HG03066 (cell line): ENCODE results near the gene CHKA.

Experiments used
- ATAC-seq: cut with Tn5 transposase; IDR thresholded peaks from one replicate; pipeline ENCODE4 v1.9.1; 2021; ENCODE audit warnings: low read depth; ENCODE audit not compliant: unreplicated experiment

The CHKA gene

DNA sequence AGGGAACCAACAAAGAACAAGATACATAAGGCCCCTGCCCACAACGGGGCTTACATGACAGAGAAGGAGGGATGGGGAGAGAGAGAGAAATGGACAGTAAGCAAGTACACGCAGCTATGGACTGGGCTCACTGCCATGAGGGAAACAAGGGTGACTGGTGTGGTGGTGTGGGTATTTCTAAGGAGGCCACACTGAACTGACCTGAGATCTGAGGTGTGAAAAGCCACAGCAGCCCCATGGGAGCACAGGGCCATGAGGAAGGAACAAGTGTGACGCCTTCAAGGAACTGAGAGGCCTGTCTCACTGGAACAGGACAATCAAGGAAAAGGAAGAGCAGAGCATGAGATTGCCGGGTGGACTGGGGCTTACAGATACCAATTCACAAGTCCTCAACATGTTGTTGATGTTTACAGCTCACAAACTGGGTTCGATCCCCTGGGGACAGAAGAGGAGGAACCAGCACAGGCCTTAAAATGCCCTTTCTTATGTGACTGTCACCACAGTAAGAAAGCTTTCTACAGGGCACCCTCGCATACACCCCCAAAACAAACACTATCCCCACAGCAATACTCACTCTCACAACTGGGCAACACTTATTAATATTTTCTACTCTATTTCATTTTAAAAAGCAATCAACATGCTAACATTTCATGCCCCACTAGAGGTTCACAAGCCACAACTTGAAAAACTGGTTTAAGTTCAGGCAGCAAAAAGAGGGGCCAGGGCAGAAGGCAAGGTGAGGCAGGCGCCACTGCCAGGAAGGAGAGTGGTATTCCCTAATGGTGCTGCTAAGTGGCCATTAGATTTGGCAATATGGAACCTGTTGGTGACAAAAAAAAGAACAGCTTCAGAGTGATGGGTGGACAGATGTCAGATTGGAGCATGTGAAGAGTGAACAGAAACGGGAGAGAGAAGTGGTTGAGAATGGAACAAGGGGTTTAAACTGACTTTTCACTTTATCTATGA lies 43.3 kb downstream of the CHKA start:
- no peak for ATAC-seq

DNA sequence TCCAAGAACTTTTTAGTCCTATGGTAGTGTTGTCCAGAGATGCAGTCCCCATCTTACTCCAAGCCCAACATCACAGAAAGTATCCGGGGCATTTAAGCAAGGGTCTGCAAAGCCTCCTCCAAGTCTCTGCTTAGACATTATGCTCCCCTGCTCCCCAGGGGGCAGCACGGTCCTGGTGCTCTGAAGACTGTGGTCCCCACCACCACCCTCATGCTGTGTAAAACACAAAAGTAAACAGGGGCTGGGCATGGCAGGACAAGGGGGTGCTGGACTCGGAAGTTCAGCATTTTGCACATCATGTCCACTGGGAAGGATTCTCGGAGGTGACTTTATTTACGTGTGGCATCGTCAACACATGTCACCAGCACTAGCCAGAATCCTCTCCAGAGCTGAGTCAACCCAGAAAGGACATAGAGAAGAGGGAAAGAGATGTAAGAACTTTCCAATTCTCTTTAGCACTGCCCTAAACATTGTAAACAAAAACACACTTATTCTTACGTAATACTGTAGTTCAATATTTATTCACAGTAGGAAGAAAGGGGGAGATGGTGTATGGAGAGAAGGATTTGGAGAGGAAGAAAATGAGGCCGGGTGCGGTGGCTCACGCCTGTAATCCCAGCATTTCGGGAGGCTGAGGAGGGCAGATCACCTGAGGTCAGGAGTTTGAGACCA lies 44.7 kb downstream of the CHKA start:
- no peak for ATAC-seq

DNA sequence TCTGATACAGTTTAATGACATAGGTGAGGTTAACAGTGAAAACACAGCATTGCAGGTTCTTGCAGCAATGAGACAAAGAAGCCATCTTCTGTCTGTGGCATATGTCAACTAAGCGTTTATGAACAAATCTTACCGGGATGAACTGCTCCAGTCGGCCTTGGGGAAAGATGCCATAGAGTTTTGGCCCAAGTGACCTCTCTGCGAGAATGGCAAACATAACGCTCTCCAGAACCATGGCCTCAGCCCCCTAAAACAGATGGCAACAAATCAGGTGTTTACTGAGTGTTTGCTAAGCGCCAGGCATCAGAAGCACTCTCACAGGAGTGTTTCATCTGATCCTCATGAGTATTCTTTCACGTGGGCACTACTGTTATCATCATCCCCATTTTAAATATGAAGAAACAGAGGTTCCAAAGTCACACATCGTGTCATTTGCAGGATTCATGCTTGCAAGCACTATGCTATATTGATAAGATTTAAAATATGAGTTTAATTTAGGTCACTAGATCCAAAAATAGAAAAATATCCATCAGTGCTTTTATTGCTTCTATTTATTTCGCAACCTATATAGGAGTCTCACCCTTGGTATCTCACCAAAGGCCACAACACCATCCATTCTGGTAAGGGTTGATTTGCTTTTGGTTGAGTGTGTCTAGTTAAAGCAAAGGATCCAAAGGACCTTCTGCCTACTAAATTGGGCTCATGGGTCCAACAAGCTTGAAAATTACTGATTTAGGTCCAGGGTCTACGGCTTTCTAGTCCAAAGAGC lies 46.4 kb downstream of the CHKA start:
- no peak for ATAC-seq

DNA sequence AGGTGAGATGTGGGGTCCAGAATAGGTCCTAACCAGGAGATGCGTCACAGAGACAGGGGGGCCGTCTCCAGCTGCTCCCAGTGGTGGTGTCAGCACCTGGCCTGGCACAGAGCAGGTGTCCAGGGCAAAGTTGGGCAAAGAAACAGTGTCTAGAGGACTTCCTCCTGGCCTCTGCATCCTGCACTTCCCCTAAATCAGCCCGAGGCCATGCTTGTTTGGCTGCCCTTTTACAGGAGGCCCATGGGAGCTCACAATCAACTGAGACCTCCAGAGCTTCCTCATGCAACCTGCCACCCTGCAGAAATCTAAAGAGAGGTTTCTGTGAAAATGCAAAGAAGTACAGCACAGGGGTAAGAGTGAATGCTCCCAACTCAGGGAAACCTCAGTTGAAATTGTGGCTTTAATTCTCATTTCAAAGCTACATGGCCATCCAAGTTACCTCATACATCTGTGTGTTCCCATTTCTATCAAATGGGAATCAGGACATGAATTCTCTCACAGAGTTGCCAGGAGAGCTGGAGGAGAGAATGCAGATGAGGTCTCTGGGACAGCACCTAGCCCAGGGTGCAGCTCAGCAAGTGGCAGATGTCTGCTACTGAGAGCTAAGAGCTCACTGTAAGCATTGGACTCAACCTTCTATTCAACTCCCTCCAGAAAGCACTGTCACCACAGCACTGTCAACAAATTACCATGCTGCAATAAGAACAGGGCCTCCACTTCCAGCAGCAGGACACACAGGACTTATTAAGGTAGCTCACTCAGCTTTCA lies 49.7 kb downstream of the CHKA start:
- no peak for ATAC-seq

DNA sequence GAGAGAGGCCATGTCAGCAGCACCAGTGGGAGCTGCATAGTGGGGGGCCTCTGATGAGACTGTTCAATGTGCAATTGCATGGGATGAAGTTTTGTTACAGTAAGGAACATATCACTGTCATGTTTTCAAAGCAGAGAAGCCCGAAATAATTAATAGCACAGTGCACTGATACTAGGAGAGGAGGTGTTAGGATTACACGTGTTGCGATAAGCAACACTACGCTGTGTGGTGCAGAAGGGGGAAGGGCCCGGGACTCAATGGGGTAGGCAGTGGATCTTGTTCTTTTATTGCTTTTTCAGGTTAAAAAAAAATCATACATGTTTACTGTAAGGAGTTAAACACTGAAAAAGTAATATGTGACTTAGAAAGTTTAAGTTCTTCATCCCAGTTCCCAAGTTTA lies 53.2 kb downstream of the CHKA start:
- ATAC-seq: no peak

DNA sequence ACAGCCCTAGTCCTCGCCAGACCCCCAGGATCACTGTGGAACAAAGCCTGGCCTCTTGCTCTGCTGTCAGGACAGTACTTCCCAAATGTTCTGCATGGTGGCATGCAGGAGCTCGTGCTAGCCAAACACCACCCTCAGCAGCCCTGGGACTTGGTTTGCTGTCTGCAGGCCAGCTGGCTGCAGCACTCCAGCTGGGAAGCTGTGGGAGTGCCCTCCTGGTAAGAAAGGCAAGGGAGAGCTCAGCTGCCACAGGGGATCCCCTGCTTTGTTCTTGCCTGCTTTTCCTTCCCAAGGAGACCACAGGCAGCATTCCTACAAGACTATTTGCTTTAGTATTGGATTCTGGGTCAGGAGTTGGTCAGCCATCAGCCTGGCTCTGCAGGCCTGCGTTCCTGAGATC lies 54.4 kb downstream of the CHKA start:
- ATAC-seq: no peak

DNA sequence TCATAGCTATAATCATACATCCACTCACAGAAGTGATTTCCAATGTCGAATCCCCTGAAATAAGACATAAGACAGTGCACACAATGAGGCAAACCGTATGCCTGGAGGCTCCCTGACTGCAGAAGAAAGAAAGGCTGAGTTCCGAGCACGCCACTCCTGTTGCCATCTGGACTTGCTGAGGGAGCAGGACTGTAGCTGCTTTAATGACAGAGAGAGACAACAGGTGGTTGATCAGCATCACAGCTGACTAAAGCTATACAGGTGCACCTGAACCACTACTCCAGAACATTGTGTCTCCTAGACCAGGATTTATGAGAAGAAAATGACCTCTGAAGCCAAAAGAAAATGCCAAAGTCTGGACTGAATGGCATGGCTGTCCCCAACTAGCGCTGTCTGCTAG lies 55.3 kb downstream of the CHKA start:
- no peak for ATAC-seq

DNA sequence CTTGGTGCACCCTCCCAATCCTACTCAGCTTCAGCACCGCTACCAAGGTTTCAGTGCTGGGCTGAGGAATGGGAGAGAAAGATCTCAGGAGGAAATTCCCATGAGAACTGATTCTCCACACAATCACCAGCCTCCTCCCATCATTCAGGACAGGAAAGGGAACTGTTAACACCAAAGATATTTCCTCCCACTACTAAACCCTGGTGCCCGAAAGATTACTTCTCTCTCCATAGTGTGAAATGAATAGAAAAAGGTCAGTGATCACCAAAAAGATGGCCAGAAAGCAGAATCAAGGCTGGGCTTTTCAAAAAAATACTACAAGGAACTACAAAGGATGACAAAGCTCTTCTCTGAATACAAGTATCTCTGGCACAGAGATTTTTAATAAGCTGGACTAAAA lies 56.3 kb downstream of the CHKA start:
- no peak for ATAC-seq

DNA sequence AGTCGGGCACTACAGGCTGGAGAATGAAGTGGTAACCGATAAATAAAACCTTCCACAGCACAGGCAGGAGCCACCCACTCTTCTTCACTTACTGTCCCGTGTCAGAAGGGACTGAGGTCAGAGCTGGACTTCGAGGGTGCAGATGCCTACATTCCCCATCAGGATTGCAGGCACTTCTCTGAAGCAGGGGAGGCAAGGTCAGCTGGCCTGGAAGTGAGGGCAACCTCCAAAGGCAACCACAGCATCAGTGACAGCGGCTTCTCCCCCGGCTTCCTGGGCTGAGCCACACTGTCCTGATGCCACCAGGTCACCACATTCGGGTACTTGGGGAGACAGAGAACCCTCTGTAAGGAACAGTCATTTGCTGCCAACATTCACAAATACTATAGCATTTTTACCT lies 59.7 kb downstream of the CHKA start:
- ATAC-seq: no peak

DNA sequence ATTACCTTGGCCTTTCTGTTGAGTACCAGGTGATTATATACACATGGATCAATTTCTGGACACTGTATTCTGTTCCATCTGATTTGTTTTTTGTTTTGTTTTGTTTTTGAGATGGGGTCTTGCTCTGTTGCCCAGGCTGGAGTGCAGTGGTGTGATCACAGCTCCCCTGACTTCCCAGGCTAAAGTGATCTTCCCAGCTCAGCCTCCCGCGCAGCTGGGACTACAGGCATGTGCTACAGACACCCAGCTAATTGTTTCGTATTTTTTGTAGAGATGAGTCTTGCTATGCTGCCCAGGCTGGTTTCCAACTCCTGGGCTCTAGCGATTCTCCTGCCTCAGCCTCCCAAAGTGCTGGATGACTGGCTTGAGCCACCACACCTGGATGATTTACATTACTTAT lies 63.4 kb downstream of the CHKA start:
- ATAC-seq: no peak

DNA sequence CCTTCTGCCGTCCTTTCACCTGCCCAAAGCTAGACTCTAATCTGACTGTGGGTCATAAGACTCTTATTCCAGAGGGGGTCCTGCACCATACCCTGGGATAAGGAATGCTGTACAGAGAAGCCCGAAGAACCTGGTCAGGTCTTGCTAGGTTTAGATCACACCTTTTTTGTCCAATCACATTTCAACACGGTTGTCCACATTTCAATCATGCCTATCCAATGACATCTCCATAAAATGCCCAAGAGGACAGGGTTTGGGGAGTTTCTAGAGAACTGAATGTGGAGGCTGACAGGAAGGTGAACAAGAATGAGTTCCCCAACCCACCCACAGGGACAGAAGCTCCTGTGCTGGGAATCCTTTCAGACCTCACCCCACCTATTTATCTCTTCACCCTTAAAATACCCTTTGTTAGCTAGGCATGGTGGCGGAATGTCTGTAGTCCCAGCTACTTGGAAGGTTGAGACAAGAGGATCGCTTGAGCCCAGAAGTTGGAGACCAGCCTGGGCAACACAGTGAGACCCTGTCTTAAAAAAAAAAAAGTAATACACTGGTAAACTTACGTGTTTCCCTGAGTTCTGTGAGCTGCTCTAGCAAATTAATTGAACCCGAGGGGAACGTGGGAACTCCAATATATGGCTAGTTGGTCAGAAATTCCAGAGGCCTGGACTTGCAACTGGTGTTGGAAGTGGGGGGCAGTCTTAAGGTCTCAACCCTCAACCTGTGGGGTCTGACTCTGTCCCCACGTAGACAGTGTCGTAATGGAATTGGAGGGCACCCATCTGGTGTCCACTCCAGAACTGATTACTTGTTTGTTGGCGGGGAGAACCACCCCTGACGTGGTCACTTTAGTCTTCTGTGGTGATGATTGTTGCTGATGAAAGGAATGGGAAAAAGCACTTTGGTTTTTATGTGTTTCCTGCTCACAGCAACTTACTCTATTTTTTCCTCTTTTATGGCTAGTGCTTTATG lies 64.6 kb downstream of the CHKA start:
- ATAC-seq: no peak

DNA sequence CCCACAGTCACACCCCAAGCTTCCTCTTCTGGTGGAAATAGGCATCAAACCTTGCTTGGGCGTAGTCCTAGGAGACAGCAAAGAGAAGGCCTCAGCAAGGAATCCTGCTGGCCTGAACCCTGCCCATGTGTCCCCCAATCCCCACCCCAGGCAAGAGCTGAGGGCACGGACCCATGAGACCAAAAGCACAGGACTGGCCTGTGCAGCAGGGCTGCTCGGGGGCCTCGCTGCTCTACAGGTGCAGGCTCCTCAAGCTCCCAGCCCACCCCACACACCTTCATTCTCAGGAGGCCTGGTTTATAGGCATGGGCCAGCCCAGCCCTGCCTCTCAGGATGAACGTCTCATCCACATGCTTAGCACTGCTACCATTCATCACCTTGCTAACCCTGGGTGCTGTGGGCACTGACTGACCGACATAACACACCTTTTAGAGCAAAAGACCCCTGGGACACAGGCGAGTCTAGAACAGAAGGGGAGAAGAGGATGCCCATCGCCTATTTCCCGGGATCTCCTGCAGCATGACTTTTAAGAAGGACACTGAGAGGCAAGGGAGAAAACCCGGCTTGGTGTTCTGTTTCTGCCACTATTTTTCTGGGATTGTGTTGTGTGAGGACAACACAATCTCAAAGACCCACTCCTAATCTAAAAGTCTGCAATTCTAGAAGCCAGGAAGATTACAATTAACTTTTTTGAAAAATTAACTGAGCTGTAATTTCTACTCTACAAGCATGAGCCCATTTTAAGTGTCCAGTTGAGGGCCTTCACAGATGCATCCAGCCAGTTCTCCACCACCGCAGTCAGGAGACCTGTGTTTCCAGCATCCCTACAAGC lies 67.0 kb downstream of the CHKA start:
- no peak for ATAC-seq

DNA sequence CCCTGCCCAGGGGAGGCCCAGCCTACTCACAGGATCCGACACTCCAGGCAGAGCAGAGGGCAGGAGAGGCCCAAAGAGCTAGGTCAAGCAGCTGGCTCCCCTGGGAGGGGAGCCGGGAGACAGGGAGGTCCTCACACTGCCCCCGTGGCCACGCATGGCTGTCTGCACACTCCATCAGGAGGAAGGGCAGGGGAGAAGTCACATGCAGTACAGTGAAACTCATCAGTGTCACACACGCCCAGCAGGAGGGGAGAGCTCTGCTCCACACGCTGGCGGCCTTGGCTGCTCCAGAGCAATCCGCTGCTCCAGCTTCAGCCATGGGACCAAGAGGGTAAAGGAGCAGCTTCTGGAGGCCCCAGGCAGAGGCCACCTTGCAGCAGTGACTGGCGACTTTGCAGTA lies 68.1 kb downstream of the CHKA start:
- no peak for ATAC-seq

DNA sequence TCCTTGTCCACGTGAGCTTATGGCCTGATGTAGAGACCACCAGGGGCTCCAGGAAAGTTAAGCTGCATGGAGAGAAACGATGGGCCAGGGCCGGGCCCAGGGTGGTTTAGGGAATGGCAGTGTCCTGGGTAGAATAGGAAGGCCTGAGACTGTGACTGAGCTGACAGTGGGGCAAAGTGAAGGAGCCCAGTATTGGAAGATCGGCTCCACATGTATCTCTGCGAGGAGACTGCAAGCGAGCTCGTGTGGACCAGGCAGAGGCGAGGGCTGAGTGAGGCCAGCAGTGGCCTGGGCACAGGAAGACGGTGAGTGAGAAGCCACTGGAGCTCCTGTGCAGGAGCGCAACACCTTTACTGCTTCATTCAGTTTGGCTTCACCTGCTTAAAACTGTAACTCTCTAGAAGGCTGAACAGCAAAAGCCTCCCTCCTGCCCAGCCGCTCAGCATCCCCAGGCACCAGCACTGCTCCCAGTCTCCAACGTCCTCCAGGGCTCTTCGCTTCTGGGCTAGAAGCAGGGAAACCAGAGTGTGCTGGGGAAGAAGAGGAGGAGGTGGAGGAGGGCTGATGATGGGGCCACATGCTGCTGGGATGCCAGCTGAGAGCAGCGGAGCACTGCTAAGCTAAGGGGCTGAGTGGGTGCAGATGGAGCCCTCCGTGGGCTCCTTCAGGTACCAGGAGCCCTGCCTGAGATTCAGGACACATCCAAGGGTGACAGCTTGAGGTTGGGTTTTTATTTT lies 68.9 kb downstream of the CHKA start:
- no peak for ATAC-seq

DNA sequence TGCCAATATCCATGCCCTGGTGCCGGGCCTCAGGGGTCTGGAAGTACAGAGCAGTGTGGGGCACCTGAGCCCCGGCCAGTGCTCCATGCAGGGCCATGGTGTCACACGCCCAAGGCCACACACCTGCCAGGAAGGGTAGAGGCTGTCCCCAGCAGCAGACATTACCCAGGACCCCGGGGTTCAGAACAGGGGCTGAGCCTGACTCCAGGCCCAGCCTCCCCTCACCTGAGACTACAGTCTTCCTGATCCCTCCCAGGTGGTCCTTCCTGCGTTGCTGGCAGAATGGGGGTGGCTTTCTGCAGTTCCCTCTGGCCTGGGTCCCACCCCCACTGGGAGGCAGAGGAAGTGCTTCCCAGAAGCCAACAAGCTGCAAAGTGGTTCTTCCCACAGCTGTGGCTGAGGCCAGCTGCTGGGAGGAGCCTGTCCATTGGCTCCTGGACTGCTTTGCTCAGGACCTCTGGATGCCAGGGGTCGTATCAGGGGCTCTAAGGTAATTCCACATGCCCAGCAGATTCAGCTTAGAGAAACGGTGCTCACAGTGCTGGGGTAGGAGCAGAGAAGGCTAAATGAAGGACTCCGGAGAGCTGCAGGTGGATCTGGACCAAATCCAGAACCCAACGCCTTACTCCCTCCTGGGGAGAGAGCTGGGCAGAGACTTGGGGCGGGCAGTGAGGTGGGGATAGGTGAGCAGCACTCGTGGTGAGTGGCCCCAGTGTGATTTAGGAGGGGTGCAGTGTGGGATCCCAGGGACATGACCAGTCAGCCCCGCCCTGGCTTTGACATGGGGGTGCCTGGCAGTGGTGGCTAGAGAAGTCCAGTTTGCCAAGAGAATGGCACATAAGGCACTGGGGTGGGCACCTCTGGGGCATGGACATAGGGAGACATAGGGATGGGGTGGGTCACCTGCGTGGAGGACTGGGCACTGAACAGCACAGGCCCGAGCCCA lies 69.7 kb downstream of the CHKA start:
- ATAC-seq: no peak

DNA sequence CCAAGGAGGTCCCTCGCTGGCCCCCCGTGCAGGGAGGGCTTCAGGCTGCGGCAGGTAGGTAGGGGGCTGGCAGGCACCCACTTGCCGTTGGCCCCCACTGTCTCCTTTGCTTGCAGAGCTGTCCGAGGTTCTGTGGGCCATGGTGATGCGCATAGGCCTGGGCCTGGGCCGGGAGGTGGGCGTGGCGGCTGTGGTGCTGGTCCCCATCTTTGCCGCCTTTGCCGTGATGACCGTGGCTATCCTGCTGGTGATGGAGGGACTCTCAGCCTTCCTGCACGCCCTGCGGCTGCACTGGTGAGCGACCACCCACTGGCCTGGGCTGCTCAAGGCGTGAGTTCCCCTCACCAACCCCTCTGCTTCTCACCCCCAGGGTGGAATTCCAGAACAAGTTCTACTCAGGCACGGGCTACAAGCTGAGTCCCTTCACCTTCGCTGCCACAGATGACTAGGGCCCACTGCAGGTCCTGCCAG lies 70.8 kb downstream of the CHKA start:
- no peak for ATAC-seq
